Measurements from ENCODE around the gene TK2.
A peak's percentile ranks its signal among the peaks of the same experiment; 100 is the strongest.

Gene TK2

DNA sequence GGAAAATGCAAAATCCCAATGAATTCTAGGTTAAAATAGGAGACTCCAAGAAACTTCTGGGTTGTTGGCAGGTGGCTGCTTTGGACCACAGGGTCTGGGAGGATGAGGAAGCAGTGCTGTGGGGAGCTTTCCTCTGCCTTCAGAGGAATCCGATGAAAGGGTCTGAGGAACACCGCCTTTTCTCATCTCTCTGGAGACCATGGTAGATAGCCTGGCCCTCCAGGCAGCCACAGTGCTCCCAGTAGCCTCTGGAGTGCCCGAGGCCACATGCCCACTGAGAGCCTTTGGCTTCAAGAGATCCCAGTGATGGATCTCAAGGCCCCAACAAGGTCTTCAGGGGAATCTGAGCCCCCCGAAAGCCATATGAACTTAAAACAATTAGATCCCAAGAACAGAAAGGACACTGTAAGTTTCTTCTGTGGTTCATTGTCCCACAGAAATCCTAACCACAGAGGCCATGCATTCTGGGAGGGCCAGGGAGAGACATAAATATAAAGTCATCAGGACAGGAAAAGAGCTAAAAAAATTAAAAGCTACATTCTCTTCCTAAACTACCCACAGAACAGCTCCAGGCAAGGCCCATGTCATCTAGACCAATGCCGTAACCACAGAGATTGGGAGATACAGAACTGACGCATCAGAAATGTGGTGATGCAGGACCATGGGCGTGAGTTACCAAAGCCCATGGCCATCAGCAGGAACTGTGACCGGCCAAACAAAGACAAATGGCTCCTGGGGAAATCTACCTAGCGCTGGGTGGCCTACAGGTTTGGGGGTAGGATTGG, 24.3 kb downstream of the TK2 start:
- H3K27ac ChIP-seq (ENCODE audit: low read depth, low read length, severe bottlenecking) = no peak overlapping the region
- H3K36me3 ChIP-seq (ENCODE audit: control insufficient read depth, insufficient read depth, low read length) = peaks cover 3% of the 10 kb centered on the region
- H3K4me3 ChIP-seq (ENCODE audit: extremely low read depth, insufficient read depth, low read length, poor library complexity, severe bottlenecking) = no peak overlapping the region
- H3K4me1 ChIP-seq (ENCODE audit: control insufficient read depth, insufficient read depth, low read length, poor library complexity, severe bottlenecking) = no peaks in the 10 kb centered on the region
- WGBS, 2 experiments (ENCODE audit: insufficient coverage in 2 of 2) = 94 to 98% methylated on average over 7 to 8 of the region's 9 CpGs
- no peaks in the 10 kb centered on the region for H3K9me3 ChIP-seq (ENCODE audit: control insufficient read depth, low read length)

GRCh38 chr16:66524601-66525164, 25.2 kb downstream of the TK2 start:
- no peaks in the 10 kb centered on the region for H3K4me1 ChIP-seq (ENCODE audit: control insufficient read depth, insufficient read depth, low read length, poor library complexity, severe bottlenecking)
- H3K4me3 ChIP-seq (ENCODE audit: extremely low read depth, insufficient read depth, low read length, poor library complexity, severe bottlenecking) = no peak overlapping the region
- no peak overlapping the region for H3K27ac ChIP-seq (ENCODE audit: low read depth, low read length, severe bottlenecking)
- peaks cover 3% of the 10 kb centered on the region for H3K36me3 ChIP-seq (ENCODE audit: control insufficient read depth, insufficient read depth, low read length)
- 88 to 92% methylated on average over 6 of the region's 6 CpGs for WGBS, 2 experiments (ENCODE audit: insufficient coverage in 2 of 2)
- H3K9me3 ChIP-seq (ENCODE audit: control insufficient read depth, low read length) = no peaks in the 10 kb centered on the region

- Histone ChIP-seq H3K4me1 (ENCODE audit: control insufficient read depth, insufficient read depth, low read length, poor library complexity, severe bottlenecking) (no peaks in the 10 kb centered on the region), H3K4me3 (ENCODE audit: extremely low read depth, insufficient read depth, low read length, poor library complexity, severe bottlenecking) (no peak overlapping the region), H3K36me3 (ENCODE audit: control insufficient read depth, insufficient read depth, low read length) (peaks cover 2% of the 10 kb centered on the region), H3K9me3 (ENCODE audit: control insufficient read depth, low read length) (no peaks in the 10 kb centered on the region), H3K27ac (ENCODE audit: low read depth, low read length, severe bottlenecking) (no peak overlapping the region)
- WGBS, 2 experiments (ENCODE audit: insufficient coverage in 2 of 2) = 95 to 97% methylated on average over 7 to 9 of the region's 9 CpGs
Observed at GRCh38 chr16:66523861-66524354, 26.0 kb downstream of the TK2 start.

DNA sequence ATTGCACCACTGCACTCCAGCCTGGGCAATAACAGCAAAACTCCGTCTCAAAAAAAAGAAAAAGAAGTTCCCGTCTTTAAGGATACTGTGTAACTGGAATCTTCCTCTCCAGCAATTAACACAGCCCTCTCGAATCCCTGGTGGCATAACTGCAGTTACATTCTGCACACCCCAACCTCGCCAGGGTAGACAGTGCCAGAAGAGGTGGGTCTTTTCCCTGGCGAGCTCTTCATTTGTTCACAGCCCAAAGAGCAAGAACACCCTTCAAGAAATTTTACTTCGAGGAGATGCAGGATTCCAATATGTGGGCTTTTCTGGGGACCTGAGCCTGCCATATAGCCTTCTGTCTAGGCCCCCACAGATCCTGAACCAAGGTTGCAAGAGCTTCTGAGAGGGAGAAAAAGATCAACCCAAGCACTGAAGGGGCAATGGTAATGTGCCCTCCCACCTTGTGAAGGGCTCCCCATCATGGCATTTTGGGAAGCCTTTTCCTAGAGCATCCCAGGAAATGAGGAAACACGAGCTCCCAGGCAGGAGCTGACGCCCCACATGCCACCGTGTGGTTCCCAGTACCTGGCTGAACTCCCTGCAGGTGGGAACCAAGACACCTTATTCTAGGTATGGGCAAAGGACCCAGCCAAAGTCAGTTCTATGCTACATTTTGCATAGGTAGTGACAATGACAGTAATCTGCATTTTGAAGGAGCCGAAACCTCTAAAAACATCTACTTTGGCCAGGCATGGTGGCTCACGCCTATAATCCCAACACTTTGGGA, 26.9 kb downstream of the TK2 start:
- Histone ChIP-seq H3K4me3 (ENCODE audit: extremely low read depth, insufficient read depth, low read length, poor library complexity, severe bottlenecking) (no peak overlapping the region), H3K36me3 (ENCODE audit: control insufficient read depth, insufficient read depth, low read length) (no peaks in the 10 kb centered on the region), H3K27ac (ENCODE audit: low read depth, low read length, severe bottlenecking) (no peak overlapping the region), H3K4me1 (ENCODE audit: control insufficient read depth, insufficient read depth, low read length, poor library complexity, severe bottlenecking) (peaks cover 2% of the 10 kb centered on the region), H3K9me3 (ENCODE audit: control insufficient read depth, low read length) (no peaks in the 10 kb centered on the region)
- 90 to 93% methylated on average over 9 to 10 of the region's 11 CpGs for WGBS, 2 experiments (ENCODE audit: insufficient coverage in 2 of 2)

- H3K9me3 ChIP-seq (ENCODE audit: control insufficient read depth, low read length) = no peaks in the 10 kb centered on the region
- no peak overlapping the region for H3K4me3 ChIP-seq (ENCODE audit: extremely low read depth, insufficient read depth, low read length, poor library complexity, severe bottlenecking)
- H3K27ac ChIP-seq (ENCODE audit: low read depth, low read length, severe bottlenecking) = no peak overlapping the region
- H3K36me3 ChIP-seq (ENCODE audit: control insufficient read depth, insufficient read depth, low read length) = no peaks in the 10 kb centered on the region
- H3K4me1 ChIP-seq (ENCODE audit: control insufficient read depth, insufficient read depth, low read length, poor library complexity, severe bottlenecking) = peaks cover 10% of the 10 kb centered on the region
- WGBS, 2 experiments (ENCODE audit: insufficient coverage in 2 of 2) = 90% methylated on average over 14 to 17 of the region's 17 CpGs
Observed at GRCh38 chr16:66521951-66522771, 27.8 kb downstream of the TK2 start.

- peaks cover 16% of the 10 kb centered on the region for H3K4me1 ChIP-seq (ENCODE audit: control insufficient read depth, insufficient read depth, low read length, poor library complexity, severe bottlenecking)
- no peak overlapping the region for H3K27ac ChIP-seq (ENCODE audit: low read depth, low read length, severe bottlenecking)
- no peak overlapping the region for H3K4me3 ChIP-seq (ENCODE audit: extremely low read depth, insufficient read depth, low read length, poor library complexity, severe bottlenecking)
- WGBS, 2 experiments (ENCODE audit: insufficient coverage in 2 of 2) = 96 to 100% methylated on average over 3 to 4 of the region's 5 CpGs
- H3K9me3 ChIP-seq (ENCODE audit: control insufficient read depth, low read length) = no peaks in the 10 kb centered on the region
- H3K36me3 ChIP-seq (ENCODE audit: control insufficient read depth, insufficient read depth, low read length) = no peaks in the 10 kb centered on the region
Observed at GRCh38 chr16:66521252-66521713, 28.6 kb downstream of the TK2 start.

DNA sequence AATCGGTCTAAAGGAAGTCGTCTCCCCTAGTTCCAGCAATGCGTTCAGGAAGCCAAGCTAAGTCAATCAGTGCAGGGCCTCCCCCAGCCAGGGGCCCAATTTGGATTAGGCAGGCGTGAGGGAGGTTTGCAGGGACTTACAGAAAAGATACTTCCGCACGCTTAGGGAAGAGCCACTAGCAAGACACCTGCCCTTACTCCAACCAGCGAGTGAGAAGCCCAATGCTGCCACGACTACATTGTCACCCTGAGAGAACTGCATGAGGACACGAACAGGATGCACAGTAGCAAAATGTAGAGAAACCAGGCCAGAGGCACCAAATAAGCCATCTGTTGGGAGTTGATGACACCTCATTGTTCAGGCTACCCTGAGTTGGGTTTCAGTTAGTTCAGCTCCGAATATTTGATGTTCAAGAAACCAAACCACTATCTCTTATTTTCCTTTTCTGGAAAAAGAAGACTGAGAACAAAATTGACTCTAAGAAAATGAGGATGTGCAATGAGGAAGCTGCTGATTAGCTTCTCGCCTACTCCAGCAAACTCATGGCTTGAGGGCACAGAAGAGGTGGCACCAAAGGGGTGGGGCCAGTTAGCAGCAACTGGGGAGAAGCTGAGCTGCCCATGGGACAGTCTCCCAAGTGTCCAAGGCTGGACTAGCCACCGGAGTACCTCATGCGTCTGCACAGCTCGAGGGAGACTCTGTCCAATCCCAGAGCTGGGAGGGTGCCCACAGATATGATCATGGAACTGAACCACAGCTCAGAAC, 29.3 kb downstream of the TK2 start:
- WGBS, 2 experiments (ENCODE audit: insufficient coverage in 2 of 2) = 94% methylated on average over 12 to 13 of the region's 14 CpGs
- peaks cover 23% of the 10 kb centered on the region for H3K4me1 ChIP-seq (ENCODE audit: control insufficient read depth, insufficient read depth, low read length, poor library complexity, severe bottlenecking)
- no peaks in the 10 kb centered on the region for H3K9me3 ChIP-seq (ENCODE audit: control insufficient read depth, low read length)
- no peak overlapping the region for H3K4me3 ChIP-seq (ENCODE audit: extremely low read depth, insufficient read depth, low read length, poor library complexity, severe bottlenecking)
- no peaks in the 10 kb centered on the region for H3K36me3 ChIP-seq (ENCODE audit: control insufficient read depth, insufficient read depth, low read length)
- H3K27ac ChIP-seq (ENCODE audit: low read depth, low read length, severe bottlenecking) = no peak overlapping the region

GRCh38 chr16:66519482-66520373, 30.2 kb downstream of the TK2 start:
- no peak overlapping the region for H3K27ac ChIP-seq (ENCODE audit: low read depth, low read length, severe bottlenecking)
- H3K36me3 ChIP-seq (ENCODE audit: control insufficient read depth, insufficient read depth, low read length) = no peaks in the 10 kb centered on the region
- no peak overlapping the region for H3K4me3 ChIP-seq (ENCODE audit: extremely low read depth, insufficient read depth, low read length, poor library complexity, severe bottlenecking)
- WGBS, 2 experiments (ENCODE audit: insufficient coverage in 2 of 2) = 92 to 96% methylated on average over 8 to 9 of the region's 11 CpGs
- H3K9me3 ChIP-seq (ENCODE audit: control insufficient read depth, low read length) = no peaks in the 10 kb centered on the region
- H3K4me1 ChIP-seq (ENCODE audit: control insufficient read depth, insufficient read depth, low read length, poor library complexity, severe bottlenecking) = peaks cover 29% of the 10 kb centered on the region

- Histone ChIP-seq H3K36me3 (ENCODE audit: control insufficient read depth, insufficient read depth, low read length) (no peaks in the 10 kb centered on the region), H3K4me1 (ENCODE audit: control insufficient read depth, insufficient read depth, low read length, poor library complexity, severe bottlenecking) (peaks cover 37% of the 10 kb centered on the region), H3K9me3 (ENCODE audit: control insufficient read depth, low read length) (no peaks in the 10 kb centered on the region), H3K27ac (ENCODE audit: low read depth, low read length, severe bottlenecking) (peak overlapping the region; percentile 94), H3K4me3 (ENCODE audit: extremely low read depth, insufficient read depth, low read length, poor library complexity, severe bottlenecking) (no peak overlapping the region)
- 93% methylated on average over 7 to 8 of the region's 8 CpGs for WGBS, 2 experiments (ENCODE audit: insufficient coverage in 2 of 2)
Observed at GRCh38 chr16:66517586-66518263, 32.2 kb downstream of the TK2 start.
